Osteocyte (in vitro differentiated cells): ENCODE results near the gene HPX. TPM values are rescaled to one million over a fixed set of nuclear protein-coding genes. Genes with fewer than 3 reads are reported as not detected.

Experiments
- DNase-seq: peaks from one replicate; pipeline ENCODE4 v3.0.0; 2021; ENCODE audit warnings: mixed read lengths; ENCODE audit not compliant: unreplicated experiment; ENCODE audit errors: extremely low spot score
- H3K27ac Mint-ChIP-seq: one replicate; pipeline ENCODE4 v1.8.0; 2021; ENCODE audit warnings: mild to moderate bottlenecking, mixed read lengths; ENCODE audit not compliant: unreplicated experiment
- H3K27me3 Mint-ChIP-seq: one replicate; pipeline ENCODE4 v1.8.0; 2021; ENCODE audit warnings: mixed read lengths; ENCODE audit not compliant: unreplicated experiment
- H3K36me3 Mint-ChIP-seq: one replicate; pipeline ENCODE4 v1.8.0; 2021; ENCODE audit warnings: mixed read lengths; ENCODE audit not compliant: unreplicated experiment
- H3K4me1 Mint-ChIP-seq: one replicate; pipeline ENCODE4 v1.8.0; 2021; ENCODE audit warnings: mixed read lengths; ENCODE audit not compliant: unreplicated experiment
- H3K4me3 Mint-ChIP-seq: one replicate; pipeline ENCODE4 v1.8.0; 2021; ENCODE audit warnings: mild to moderate bottlenecking, moderate library complexity, mixed read lengths; ENCODE audit not compliant: unreplicated experiment
- H3K9me3 Mint-ChIP-seq: one replicate; pipeline ENCODE4 v1.8.0; 2021; ENCODE audit warnings: mixed read lengths; ENCODE audit not compliant: unreplicated experiment
- total RNA-seq: library from RNA; stranded (reverse); gene quantifications from 2 replicates; pipeline ENCODE4 v1.2.1, GENCODE V29; 2021
- TF ChIP-seq, protein P1 (sequence below): fragments of 200-600 bp; sonication (generic); IDR thresholded peaks from 2 replicates; pipeline ENCODE4 v1.5.0; 2021; ENCODE audit warnings: antibody characterized with exemption, mild to moderate bottlenecking, moderate library complexity

HPX gene
- total RNA-seq, 1 donor from 2014 or later = 1.9 TPM

GRCh38 chr11:6418557-6419008 lies 22.2 kb downstream of the HPX start:
- no peak overlapping the region for H3K4me3 Mint-ChIP-seq
- no peak for DNase-seq
- H3K27ac Mint-ChIP-seq = no peak overlapping the region
- peaks cover 17% of the 10 kb centered on the region for H3K27me3 Mint-ChIP-seq
- no peaks in the 10 kb centered on the region for H3K36me3 Mint-ChIP-seq
- TF ChIP-seq, protein P1, sequence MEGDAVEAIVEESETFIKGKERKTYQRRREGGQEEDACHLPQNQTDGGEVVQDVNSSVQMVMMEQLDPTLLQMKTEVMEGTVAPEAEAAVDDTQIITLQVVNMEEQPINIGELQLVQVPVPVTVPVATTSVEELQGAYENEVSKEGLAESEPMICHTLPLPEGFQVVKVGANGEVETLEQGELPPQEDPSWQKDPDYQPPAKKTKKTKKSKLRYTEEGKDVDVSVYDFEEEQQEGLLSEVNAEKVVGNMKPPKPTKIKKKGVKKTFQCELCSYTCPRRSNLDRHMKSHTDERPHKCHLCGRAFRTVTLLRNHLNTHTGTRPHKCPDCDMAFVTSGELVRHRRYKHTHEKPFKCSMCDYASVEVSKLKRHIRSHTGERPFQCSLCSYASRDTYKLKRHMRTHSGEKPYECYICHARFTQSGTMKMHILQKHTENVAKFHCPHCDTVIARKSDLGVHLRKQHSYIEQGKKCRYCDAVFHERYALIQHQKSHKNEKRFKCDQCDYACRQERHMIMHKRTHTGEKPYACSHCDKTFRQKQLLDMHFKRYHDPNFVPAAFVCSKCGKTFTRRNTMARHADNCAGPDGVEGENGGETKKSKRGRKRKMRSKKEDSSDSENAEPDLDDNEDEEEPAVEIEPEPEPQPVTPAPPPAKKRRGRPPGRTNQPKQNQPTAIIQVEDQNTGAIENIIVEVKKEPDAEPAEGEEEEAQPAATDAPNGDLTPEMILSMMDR = no peak
- peaks cover 10% of the 10 kb centered on the region for H3K4me1 Mint-ChIP-seq
- no peaks in the 10 kb centered on the region for H3K9me3 Mint-ChIP-seq

DNA sequence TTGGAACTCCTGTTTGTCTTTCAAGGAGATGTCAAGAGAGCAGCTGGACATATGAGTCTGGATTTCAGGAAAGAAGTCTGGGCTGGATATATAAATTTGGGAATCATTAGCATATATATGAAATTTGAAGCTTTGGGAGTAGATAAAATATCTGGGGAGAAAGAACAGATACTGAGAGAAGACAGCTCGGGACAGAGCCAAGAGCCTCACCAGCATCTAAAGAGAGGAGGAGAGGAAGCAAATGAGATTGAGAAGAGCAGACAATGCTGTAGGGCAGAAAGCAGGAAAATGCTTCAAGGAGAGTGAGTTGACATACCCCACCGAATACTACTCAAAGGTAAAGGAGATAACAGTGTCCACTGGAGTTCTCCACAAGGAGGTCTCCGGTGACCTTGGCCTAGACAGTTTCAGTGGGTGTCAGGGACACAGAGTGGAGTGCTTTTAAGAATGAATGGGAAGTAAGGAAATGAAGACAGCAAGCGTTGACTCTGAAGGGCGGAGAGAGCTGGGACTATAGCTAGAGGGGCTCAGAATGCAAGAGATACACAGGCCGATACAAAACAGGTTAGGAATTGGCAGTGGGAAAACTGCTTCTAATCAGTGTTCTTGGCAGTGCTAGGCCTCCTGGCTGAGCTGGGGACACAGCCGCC lies 22.8 kb downstream of the HPX start:
- Mint-ChIP-seq H3K9me3 (no peaks in the 10 kb centered on the region), H3K27ac (no peak overlapping the region), H3K4me1 (peaks cover 10% of the 10 kb centered on the region), H3K4me3 (no peak overlapping the region), H3K27me3 (peaks cover 11% of the 10 kb centered on the region), H3K36me3 (no peaks in the 10 kb centered on the region)
- DNase-seq = no peak
- TF ChIP-seq, protein P1 = no peak

DNA sequence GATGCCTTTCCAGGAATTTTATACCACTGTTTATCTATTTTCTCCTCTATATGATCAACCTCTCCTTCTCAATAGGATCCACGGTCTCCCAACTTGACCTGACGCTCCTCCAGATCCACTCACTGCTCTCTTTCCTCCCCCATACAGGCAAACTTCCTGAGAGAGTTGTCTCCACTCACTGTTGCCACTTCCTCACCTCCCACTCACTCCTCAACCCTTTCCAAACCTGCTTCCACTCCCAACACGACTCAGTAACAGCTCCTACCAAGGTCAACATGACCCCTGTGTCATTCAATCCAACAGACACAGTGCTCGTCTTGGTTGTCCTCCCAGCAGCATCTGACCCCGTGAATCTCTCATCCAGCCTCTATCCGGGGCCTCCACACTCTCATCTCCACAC lies 25.0 kb downstream of the HPX start:
- H3K9me3 Mint-ChIP-seq = no peaks in the 10 kb centered on the region
- peaks cover 10% of the 10 kb centered on the region for H3K4me1 Mint-ChIP-seq
- H3K27ac Mint-ChIP-seq = no peak overlapping the region
- TF ChIP-seq, protein P1 = no peak
- no peaks in the 10 kb centered on the region for H3K36me3 Mint-ChIP-seq
- H3K27me3 Mint-ChIP-seq = peaks cover 1% of the 10 kb centered on the region
- no peak overlapping the region for H3K4me3 Mint-ChIP-seq
- no peak for DNase-seq

GRCh38 chr11:6414874-6415328 lies 25.9 kb downstream of the HPX start:
- Mint-ChIP-seq H3K4me1 (peaks cover 6% of the 10 kb centered on the region), H3K27ac (no peak overlapping the region), H3K36me3 (no peaks in the 10 kb centered on the region), H3K4me3 (no peak overlapping the region), H3K27me3 (no peaks in the 10 kb centered on the region), H3K9me3 (no peaks in the 10 kb centered on the region)
- DNase-seq = no peak
- TF ChIP-seq, protein P1 = no peak

- Mint-ChIP-seq H3K4me3 (no peak overlapping the region), H3K4me1 (no peaks in the 10 kb centered on the region), H3K27ac (no peak overlapping the region), H3K27me3 (no peaks in the 10 kb centered on the region), H3K9me3 (no peaks in the 10 kb centered on the region), H3K36me3 (peaks cover 5% of the 10 kb centered on the region)
- TF ChIP-seq, protein P1 = no peak
- DNase-seq = no peak
Measured at GRCh38 chr11:6413791-6414201, 27.0 kb downstream of the HPX start.
